Measurements from ENCODE around the gene NOL4L.

The NOL4L gene

DNA sequence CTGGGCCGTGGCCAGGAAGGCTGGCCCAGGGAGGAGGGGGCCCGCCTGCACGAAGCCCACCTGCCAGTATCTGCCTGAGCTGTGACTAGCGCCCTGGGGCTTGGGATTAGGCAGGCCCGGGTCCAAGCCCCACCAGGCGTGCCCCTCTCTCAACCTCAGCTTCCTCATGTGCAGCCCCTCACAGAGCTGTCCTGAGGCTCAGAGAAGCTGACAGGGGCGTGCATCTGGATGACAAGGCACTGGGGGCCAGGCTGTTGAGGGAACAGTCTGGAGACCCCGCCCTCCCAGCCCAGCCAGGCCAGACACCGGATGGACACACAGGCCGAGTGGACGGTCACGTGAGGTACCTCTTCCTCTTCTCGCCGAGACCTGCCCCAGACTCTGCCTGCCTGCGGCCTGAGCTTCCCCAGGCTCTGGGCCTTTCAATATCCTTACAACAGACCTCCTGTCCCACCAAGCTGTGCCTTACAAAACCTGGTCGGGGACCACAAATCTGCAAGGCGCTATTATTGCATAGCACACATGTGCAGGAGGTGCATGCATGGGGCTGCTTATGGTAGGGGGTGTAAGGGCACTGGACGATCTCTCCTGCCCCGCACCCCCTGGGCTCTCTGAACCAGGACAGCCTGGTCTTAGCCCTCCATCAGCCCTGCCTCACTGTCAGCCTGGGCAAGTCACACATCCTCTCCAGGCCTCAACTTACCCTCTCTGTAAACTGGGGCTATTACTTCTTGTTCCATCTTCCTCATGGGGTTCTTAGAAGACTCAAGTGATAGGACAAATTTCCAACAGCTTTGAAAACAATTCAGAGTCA lies 20.0 kb downstream of the NOL4L start:
- TF ChIP-seq, protein P1, sequence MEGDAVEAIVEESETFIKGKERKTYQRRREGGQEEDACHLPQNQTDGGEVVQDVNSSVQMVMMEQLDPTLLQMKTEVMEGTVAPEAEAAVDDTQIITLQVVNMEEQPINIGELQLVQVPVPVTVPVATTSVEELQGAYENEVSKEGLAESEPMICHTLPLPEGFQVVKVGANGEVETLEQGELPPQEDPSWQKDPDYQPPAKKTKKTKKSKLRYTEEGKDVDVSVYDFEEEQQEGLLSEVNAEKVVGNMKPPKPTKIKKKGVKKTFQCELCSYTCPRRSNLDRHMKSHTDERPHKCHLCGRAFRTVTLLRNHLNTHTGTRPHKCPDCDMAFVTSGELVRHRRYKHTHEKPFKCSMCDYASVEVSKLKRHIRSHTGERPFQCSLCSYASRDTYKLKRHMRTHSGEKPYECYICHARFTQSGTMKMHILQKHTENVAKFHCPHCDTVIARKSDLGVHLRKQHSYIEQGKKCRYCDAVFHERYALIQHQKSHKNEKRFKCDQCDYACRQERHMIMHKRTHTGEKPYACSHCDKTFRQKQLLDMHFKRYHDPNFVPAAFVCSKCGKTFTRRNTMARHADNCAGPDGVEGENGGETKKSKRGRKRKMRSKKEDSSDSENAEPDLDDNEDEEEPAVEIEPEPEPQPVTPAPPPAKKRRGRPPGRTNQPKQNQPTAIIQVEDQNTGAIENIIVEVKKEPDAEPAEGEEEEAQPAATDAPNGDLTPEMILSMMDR (conservative IDR thresholded peaks at IDR 0.05; ENCODE audit: low read depth, low read length): no peak
- no peak for DNase-seq (ENCODE audit: low read depth)
- H3K4me3 ChIP-seq (ENCODE audit: low read length): no peak overlapping the region

DNA sequence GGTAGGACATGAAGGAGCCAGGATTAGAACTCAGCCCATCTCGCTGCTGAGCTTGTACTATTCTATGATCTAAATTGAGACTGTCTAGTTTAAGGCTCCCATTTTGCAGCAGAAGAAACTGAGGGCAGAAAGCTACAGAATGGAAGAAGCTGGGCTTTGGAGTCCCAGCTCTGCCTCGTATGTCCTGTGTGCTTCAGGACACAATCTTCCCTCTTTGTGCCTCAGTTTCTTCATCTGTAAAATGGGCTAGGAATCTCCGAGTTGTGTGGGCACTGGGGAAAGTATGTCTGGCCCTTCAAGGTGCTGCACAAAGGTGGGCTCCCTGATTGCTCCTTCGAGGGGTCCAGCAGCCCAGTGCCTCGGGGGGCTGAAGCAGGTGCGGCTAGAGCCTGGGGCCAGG lies 20.7 kb downstream of the NOL4L start:
- no peak overlapping the region for H3K4me3 ChIP-seq (ENCODE audit: low read length)
- TF ChIP-seq, protein P1 (conservative IDR thresholded peaks at IDR 0.05; ENCODE audit: low read depth, low read length): no peak
- DNase-seq (ENCODE audit: low read depth): no peak

DNA sequence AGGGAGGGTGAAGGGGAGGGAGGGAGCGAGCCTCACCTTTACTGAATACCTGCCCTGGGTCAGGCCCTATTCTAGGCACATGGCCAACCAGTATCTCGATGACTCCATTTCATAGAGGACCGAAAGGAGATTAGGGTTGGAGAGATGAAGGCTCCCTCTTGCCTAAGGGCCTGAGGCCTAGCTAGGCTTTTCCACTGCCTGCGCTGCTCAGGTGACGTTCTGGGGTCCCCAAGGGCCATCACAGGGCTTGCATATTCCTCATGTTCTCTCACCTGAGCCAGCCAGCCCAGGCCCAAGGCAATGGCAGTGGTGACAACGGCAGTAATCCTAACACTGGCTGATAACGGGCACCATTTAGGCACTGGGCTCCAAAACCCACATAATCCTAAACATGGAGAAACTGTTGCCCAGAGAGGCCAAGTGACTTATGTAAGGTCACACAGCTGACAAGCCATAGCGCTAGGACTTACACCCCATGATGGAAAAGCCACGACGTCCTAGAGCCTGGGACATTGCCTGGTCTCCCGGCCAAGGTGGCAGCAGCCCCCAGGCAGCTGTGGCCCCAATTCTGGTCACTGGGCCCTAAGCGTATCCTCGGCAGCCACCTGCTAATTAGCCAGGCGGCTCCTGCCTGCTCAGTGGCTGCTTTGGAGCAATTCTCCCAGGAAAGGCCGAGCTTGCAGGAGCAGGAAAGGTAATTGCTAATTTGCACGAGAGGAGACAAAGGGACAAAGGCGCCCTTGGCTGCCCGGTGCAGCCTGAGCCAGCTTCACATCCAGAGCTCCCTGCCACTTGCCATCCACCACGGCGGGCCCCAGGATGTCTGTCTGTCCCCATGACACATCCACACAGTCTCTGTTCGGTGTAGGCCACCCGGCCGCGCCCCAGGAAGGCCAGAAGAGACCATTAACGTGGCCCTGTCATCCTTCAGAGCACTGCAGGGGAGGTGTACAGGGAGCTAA lies 21.5 kb downstream of the NOL4L start:
- no peak overlapping the region for H3K4me3 ChIP-seq (ENCODE audit: low read length)
- TF ChIP-seq, protein P1 (conservative IDR thresholded peaks at IDR 0.05; ENCODE audit: low read depth, low read length): no peak
- no peak for DNase-seq (ENCODE audit: low read depth)

DNA sequence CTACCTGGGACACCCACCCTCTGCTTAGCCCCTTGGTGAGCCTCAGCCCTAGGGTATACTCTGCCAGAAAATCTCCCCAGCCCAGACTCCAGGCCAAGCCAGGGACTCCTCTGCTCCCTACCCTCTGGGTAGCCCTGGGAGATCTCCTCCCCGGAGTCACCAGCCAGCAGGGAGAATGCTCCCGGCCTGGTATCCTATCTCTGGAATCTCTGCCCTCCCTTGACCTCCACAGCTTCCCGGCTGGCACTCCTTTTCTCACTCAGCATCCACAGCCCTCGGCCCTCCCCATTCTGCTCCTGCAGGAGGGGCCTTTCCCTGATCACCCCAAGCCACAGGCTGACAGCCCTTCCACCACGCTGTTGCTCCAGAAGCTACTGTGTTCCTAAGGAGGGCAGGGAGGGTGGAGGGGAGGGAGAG lies 22.6 kb downstream of the NOL4L start:
- DNase-seq (ENCODE audit: low read depth): no peak
- H3K4me3 ChIP-seq (ENCODE audit: low read length): no peak overlapping the region
- TF ChIP-seq, protein P1 (conservative IDR thresholded peaks at IDR 0.05; ENCODE audit: low read depth, low read length): no peak

DNA sequence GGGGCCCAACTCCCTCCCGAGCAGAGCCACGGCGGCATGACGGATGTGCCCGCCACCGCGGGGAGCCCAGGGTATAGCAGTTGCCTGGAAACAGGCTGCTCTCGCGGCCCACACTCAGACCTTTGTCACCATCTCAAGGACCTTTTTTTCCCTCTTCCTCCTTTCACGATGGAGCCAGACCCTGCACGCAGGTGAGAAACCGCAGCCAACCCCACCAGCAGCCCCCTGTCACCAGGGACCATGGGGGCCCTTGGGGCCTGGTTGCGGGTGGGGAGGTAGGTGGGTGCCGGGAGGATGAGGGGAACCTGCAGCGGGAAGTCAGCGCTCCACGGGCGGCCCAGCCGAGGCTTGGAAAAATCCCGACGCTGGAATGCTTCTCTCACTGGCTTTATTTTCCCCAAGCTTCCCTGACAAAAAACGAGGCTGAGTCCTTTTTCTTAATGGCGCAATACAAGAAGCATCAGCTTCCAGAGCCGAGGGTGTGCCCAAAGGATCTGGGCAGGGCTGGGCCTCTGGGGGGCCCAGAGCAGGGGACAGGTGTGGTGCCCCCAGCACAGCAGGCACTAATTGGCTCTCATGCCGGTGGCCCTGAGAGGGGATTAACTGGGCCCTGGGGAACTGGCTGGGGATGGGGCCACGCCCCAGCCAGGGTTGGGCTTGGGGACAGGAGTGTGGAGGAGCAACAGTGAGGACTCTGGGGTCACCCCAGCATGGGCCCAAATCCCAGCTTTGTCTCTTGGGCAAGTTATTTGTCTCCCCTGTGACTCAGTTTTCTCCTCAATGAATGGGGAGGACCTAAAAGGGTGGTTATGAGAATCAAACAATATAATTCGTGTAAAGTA lies 23.9 kb downstream of the NOL4L start:
- TF ChIP-seq, protein P1 (conservative IDR thresholded peaks at IDR 0.05; ENCODE audit: low read depth, low read length): no peak
- H3K4me3 ChIP-seq (ENCODE audit: low read length): no peak overlapping the region
- DNase-seq (ENCODE audit: low read depth): no peak

DNA sequence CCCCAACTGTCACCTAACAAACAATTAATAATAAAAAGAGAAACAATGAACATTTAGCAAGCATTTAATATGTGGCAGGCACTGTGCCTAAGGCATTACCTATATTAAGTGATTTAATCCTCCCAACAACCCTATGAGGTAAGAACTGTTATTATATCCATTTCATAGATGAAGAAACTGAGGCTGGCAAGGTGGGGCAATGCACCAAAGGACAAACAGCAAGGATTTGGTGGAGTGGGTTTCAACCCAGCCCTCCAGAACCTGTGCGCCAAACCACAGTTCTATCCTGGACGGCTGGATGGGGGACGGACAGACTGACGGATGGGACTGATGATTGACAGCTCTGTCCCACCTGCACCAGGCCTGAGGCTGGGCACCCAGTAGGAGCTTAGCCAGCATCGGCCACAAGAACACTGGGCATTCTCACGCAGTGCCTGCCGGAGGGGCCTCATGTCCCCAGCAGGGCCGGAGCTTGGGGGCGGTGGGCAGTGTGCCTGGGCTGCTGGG lies 24.6 kb downstream of the NOL4L start:
- no peak overlapping the region for H3K4me3 ChIP-seq (ENCODE audit: low read length)
- no peak for DNase-seq (ENCODE audit: low read depth)
- TF ChIP-seq, protein P1 (conservative IDR thresholded peaks at IDR 0.05; ENCODE audit: low read depth, low read length): no peak
